ENCODE results near the gene SLC26A8. TPM values are rescaled to one million over a fixed set of nuclear protein-coding genes. Genes with fewer than 3 reads are reported as not detected.

SLC26A8 gene
- total RNA-seq, 1 donor from 2014 or later: not detected

DNA sequence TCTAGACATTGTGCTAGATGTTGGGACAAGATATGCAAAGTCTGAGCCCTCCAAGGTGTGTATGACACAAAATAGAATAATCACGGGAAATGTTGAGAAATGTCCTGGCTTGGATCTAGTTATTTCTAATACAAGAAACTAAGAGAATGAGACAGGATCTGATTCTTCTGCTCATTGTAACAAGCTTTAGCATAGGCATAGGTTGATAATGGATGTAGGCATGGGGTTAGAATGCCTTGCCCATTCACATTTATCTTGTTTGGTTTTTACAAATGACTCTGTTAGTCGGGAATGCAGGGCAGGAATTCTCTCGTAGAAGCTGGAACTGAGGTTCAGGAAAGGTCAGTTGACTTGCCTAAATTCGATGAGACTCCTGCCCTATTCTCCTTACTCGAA, 1.5 kb upstream of the SLC26A8 start:
- intact Hi-C loops (cut with DNase I): loop anchor here (2.0 kb wide), 1 partner anchor 171 kb away; the partner anchor contains the start of gene BRPF3
- no peak overlapping the region for H3K27ac ChIP-seq
- TF ChIP-seq POLR2AphosphoS5 (IDR thresholded peaks at IDR 0.05; ENCODE audit: insufficient read depth in 1 of 2, low read depth in 1 of 2) (no peak), POLR2A (IDR thresholded peaks at IDR 0.05) (no peak)
- TF ChIP-seq, protein P1, sequence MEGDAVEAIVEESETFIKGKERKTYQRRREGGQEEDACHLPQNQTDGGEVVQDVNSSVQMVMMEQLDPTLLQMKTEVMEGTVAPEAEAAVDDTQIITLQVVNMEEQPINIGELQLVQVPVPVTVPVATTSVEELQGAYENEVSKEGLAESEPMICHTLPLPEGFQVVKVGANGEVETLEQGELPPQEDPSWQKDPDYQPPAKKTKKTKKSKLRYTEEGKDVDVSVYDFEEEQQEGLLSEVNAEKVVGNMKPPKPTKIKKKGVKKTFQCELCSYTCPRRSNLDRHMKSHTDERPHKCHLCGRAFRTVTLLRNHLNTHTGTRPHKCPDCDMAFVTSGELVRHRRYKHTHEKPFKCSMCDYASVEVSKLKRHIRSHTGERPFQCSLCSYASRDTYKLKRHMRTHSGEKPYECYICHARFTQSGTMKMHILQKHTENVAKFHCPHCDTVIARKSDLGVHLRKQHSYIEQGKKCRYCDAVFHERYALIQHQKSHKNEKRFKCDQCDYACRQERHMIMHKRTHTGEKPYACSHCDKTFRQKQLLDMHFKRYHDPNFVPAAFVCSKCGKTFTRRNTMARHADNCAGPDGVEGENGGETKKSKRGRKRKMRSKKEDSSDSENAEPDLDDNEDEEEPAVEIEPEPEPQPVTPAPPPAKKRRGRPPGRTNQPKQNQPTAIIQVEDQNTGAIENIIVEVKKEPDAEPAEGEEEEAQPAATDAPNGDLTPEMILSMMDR (IDR thresholded peaks at IDR 0.05): no peak

DNA sequence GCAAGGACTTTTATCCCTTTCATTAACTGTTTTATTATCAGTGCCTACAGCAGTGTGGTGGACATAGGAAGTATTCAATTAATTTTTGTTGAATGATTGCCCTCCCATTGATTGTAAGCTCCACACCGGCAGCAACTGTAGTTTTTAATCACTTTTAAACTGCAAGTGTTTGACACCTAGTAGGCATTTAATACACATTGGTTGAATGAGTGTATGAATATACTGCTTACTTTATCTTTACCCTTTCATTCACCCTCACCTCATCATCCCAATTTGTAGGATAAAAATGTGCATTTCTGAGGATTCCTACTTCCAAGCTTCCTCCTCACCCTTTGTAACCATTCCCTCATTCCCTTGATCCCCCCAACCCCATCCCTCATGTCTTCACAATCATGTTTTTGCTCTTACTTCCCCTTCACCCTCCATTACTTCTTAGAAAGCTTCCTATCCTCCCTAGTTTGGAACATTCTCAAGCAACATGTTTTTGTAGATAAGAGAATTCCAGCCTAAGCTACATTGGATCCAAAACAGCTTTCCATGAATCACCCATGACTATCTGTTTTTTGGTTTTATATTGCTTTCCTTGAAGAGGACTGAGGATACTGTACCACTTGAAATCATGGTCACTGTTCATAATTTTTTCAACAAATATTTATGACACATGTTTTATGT, 955 bp upstream of the SLC26A8 start:
- Histone ChIP-seq H3K27ac (no peak overlapping the region), H3K36me3 (no peaks in the 10 kb centered on the region), H3K4me1 (peaks cover 15% of the 10 kb centered on the region), H3K9me3 (no peaks in the 10 kb centered on the region), H3K27me3 (no peaks in the 10 kb centered on the region), H3K4me3 (no peak overlapping the region)
- DNase-seq (ENCODE audit: extremely low spot score in 2 of 2): no peak
- intact Hi-C loops (cut with DNase I): no loop called here
- TF ChIP-seq POLR2AphosphoS5 (IDR thresholded peaks at IDR 0.05; ENCODE audit: insufficient read depth in 1 of 2, low read depth in 1 of 2): no peak
- no peak for TF ChIP-seq POLR2A (IDR thresholded peaks at IDR 0.05)
- TF ChIP-seq, protein P1 (IDR thresholded peaks at IDR 0.05): no peak

More for the DNA sequence above, 1.5 kb upstream of the SLC26A8 start:
- no peaks in the 10 kb centered on the region for H3K27me3 ChIP-seq
- H3K4me1 ChIP-seq: peaks cover 20% of the 10 kb centered on the region
- no peak overlapping the region for H3K4me3 ChIP-seq
- DNase-seq (ENCODE audit: extremely low spot score in 2 of 2): no peak
- H3K36me3 ChIP-seq: no peaks in the 10 kb centered on the region
- H3K9me3 ChIP-seq: no peaks in the 10 kb centered on the region

DNA sequence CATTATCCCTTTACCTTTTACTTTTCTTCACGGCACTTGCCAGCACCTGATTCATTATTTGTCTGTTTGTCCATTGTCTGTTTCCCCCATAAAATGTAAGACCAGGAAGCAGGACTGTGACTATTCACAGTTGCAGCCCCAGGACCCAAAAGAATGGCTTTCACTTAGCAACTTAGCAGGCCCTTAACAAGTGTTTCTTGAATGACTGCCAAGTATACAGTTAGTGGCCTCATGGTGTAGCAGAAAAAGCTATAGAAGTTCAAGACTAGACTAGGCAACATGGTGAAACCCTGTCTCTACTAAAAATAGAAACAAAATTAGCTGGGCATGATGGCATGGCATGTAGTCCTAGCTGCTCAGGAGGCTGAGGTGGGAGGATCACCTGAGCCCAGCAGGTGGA, 4.3 kb downstream of the SLC26A8 start:
- no peak overlapping the region for H3K4me3 ChIP-seq
- no peak overlapping the region for H3K27ac ChIP-seq
- H3K9me3 ChIP-seq: no peaks in the 10 kb centered on the region
- no peak for DNase-seq (ENCODE audit: extremely low spot score in 2 of 2)
- TF ChIP-seq, protein P1 (IDR thresholded peaks at IDR 0.05): no peak
- TF ChIP-seq POLR2A (IDR thresholded peaks at IDR 0.05) (no peak), POLR2AphosphoS5 (IDR thresholded peaks at IDR 0.05; ENCODE audit: insufficient read depth in 1 of 2, low read depth in 1 of 2) (no peak)
- no peaks in the 10 kb centered on the region for H3K27me3 ChIP-seq
- H3K36me3 ChIP-seq: no peaks in the 10 kb centered on the region
- intact Hi-C loops (cut with DNase I): no loop called here
- no peaks in the 10 kb centered on the region for H3K4me1 ChIP-seq

DNA sequence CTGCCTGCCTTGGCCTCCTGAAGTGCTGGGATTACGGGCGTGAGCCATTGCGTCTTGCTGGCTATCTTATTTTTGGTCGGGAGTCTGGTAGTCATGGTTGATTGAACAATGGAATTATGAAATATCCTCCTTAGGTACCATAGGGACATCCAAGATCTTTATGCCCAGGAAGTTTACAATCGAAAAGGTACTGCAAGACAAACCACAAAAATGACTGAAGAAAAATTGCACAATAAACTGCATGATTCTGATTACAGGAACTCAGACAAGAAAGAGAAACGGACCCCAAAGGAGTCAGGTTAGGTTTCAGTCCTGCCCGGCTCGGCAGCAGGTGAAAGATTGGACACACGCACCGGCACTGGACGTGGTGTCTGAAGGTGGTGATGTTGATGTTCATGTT, 5.3 kb downstream of the SLC26A8 start:
- TF ChIP-seq, protein P1 (IDR thresholded peaks at IDR 0.05): no peak
- Histone ChIP-seq H3K4me3 (no peak overlapping the region), H3K9me3 (no peaks in the 10 kb centered on the region), H3K27ac (no peak overlapping the region), H3K36me3 (no peaks in the 10 kb centered on the region), H3K4me1 (no peaks in the 10 kb centered on the region), H3K27me3 (no peaks in the 10 kb centered on the region)
- DNase-seq (ENCODE audit: extremely low spot score in 2 of 2): no peak
- intact Hi-C loops (cut with DNase I): no loop called here

DNA sequence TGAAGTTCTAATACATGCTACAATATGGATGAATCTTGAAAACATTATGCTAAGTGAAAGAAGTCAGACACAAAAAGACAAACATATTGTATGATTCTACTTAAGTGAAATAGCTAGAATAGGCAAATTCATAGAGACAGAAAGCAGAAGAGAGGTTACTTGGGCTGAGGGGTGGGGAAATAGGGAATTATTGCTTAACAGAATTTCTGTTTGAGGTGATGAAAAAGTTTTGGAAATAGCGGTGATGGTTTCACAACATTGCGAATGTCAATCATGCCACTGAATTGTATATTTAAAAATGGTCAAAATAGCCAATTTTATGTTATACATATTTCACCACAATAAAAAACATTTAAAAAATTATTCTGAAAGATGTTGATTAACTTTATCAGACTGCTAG, 6.1 kb downstream of the SLC26A8 start:
- no peaks in the 10 kb centered on the region for H3K36me3 ChIP-seq

More for the DNA sequence above, 6.1 kb downstream of the SLC26A8 start:
- Histone ChIP-seq H3K4me3 (no peak overlapping the region), H3K9me3 (no peaks in the 10 kb centered on the region), H3K27ac (no peak overlapping the region), H3K27me3 (no peaks in the 10 kb centered on the region), H3K4me1 (no peaks in the 10 kb centered on the region)
- intact Hi-C loops (cut with DNase I): no loop called here
- DNase-seq (ENCODE audit: extremely low spot score in 2 of 2): no peak
- no peak for TF ChIP-seq POLR2A (IDR thresholded peaks at IDR 0.05)
- TF ChIP-seq, protein P1 (IDR thresholded peaks at IDR 0.05): no peak
- TF ChIP-seq POLR2AphosphoS5 (IDR thresholded peaks at IDR 0.05; ENCODE audit: insufficient read depth in 1 of 2, low read depth in 1 of 2): no peak

Measured in vagina (tissue), 2 donors.